NAMALWA (cell line): Measurements from ENCODE around the gene ZNF598.
"Not testable (repeated sequence)": the region's sequence is repeated elsewhere in the genome, so short reads cannot be mapped to it uniquely, and the experiment has no call there.

Experiments
- DNase-seq: peaks from one replicate; pipeline ENCODE4 v3.0.0-alpha.2; 2015; ENCODE audit warnings: low spot score

ZNF598 gene

GRCh38 chr16:1958143-1958491, 51.5 kb downstream of the ZNF598 start:
- not testable (repeated sequence) for DNase-seq

- not testable (repeated sequence) for DNase-seq
These were observed 52.0 kb downstream of the ZNF598 start for GRCh38 chr16:1957434-1958142.

- no peak for DNase-seq
These were observed 55.9 kb downstream of the ZNF598 start for GRCh38 chr16:1953734-1954133.

GRCh38 chr16:1950559-1950958, 59.1 kb downstream of the ZNF598 start:
- no peak for DNase-seq

- no peak for DNase-seq
These were observed 59.6 kb downstream of the ZNF598 start for GRCh38 chr16:1950047-1950446.

- no peak for DNase-seq
These were observed 60.1 kb downstream of the ZNF598 start for GRCh38 chr16:1949507-1949906.
